GM21529 (cell line): ENCODE measurements around the gene MCRIP2.

Experiments used
- ATAC-seq: cut with Tn5 transposase; IDR thresholded peaks from one replicate; pipeline ENCODE4 v1.9.1; 2021; ENCODE audit not compliant: unreplicated experiment

The MCRIP2 gene

GRCh38 chr16:616733-617586 is 24.7 kb upstream of the MCRIP2 start:
- no peak for ATAC-seq

- ATAC-seq: no peak
Observed at GRCh38 chr16:617855-618254, 23.8 kb upstream of the MCRIP2 start.

- ATAC-seq: no peak
Observed at GRCh38 chr16:619476-620100, 22.0 kb upstream of the MCRIP2 start.

GRCh38 chr16:620700-621525 is 20.7 kb upstream of the MCRIP2 start:
- ATAC-seq: no peak

- no peak for ATAC-seq
Observed at GRCh38 chr16:621526-622105, 20.0 kb upstream of the MCRIP2 start.

GRCh38 chr16:622920-623280 is 18.7 kb upstream of the MCRIP2 start:
- no peak for ATAC-seq

- ATAC-seq: no peak
Observed at GRCh38 chr16:624526-625070, 17.0 kb upstream of the MCRIP2 start.

- no peak for ATAC-seq
Observed at GRCh38 chr16:625117-625976, 16.3 kb upstream of the MCRIP2 start.

- no peak for ATAC-seq
Observed at GRCh38 chr16:625977-626765, 15.5 kb upstream of the MCRIP2 start.

- ATAC-seq: no peak
Observed at GRCh38 chr16:626787-627453, 14.7 kb upstream of the MCRIP2 start.

- ATAC-seq: no peak
Observed at GRCh38 chr16:627454-628239, 14.0 kb upstream of the MCRIP2 start.

GRCh38 chr16:628321-629061 is 13.1 kb upstream of the MCRIP2 start:
- ATAC-seq: no peak

GRCh38 chr16:629185-629832 is 12.3 kb upstream of the MCRIP2 start:
- no peak for ATAC-seq

- no peak for ATAC-seq
Observed at GRCh38 chr16:629833-630248, 11.8 kb upstream of the MCRIP2 start.

- no peak for ATAC-seq
Observed at GRCh38 chr16:630249-630814, 11.3 kb upstream of the MCRIP2 start.

- no peak for ATAC-seq
Observed at GRCh38 chr16:630815-631405, 10.7 kb upstream of the MCRIP2 start, which contains the start of gene WFIKKN1. TSS of gene WFIKKN1 (plus strand) at chr16:630985. CDS start at chr16:631254, 269 bp downstream.
